HepG2 (cell line): ENCODE data around the gene SOX8. TPM values are rescaled to one million over a fixed set of nuclear protein-coding genes. Genes with fewer than 3 reads are reported as not detected.

Source experiments
- EZH2 ChIP-seq: conservative IDR thresholded peaks from 2 replicates; pipeline ENCODE4 v1.6.1; 2012; ENCODE audit warnings: mild to moderate bottlenecking, low read depth, low read length, moderate library complexity
- FOXO1 ChIP-seq: sonication (generic); formaldehyde crosslinking; IDR thresholded peaks from 2 replicates; pipeline ENCODE4 v1.4.0; 2020; ENCODE audit warnings: missing genetic modification reagents
- FOXP1 ChIP-seq, 2 experiments: fragments of 450-650 bp in 1 of 2; IDR thresholded peaks; 2 replicates each; pipeline ENCODE4 v1.6.1; 2017 to 2018; ENCODE audit warnings: antibody characterized with exemption in 1 of 2
- GTF2F1 ChIP-seq: fragments of 150-350 bp; IDR thresholded peaks from 2 replicates; pipeline ENCODE4 v1.6.1; 2014; ENCODE audit warnings: low read length
- JUND ChIP-seq: sonication (generic); formaldehyde crosslinking; IDR thresholded peaks from 2 replicates; pipeline ENCODE4 v1.8.0; 2022; ENCODE audit warnings: mild to moderate bottlenecking, missing genetic modification reagents
- LBX2 ChIP-seq: sonication (generic); formaldehyde crosslinking; IDR thresholded peaks from 2 replicates; pipeline ENCODE4 v1.5.0; 2020; ENCODE audit warnings: missing genetic modification reagents, mild to moderate bottlenecking, borderline replicate concordance
- LRRFIP1 ChIP-seq: sonication (generic); formaldehyde crosslinking; conservative IDR thresholded peaks from 2 replicates; pipeline ENCODE4 v1.4.0; 2020; ENCODE audit warnings: missing genetic modification reagents
- PAF1 ChIP-seq: IDR thresholded peaks from 2 replicates; pipeline ENCODE4 v1.6.1; 2016; ENCODE audit warnings: missing genetic modification reagents, missing compliant biosample characterization
- PAWR ChIP-seq: sonication (generic); formaldehyde crosslinking; IDR thresholded peaks from 2 replicates; pipeline ENCODE4 v1.4.0; 2020; ENCODE audit warnings: missing genetic modification reagents, mild to moderate bottlenecking, borderline replicate concordance
- SAP130 ChIP-seq: IDR thresholded peaks from 2 replicates; pipeline ENCODE4 v1.6.1; 2016; ENCODE audit warnings: low read depth
- THAP7 ChIP-seq: sonication (generic); formaldehyde crosslinking; IDR thresholded peaks from 2 replicates; pipeline ENCODE4 v1.8.1; 2023; ENCODE audit warnings: mild to moderate bottlenecking, missing genetic modification reagents
- TRIM24 ChIP-seq: sonication (generic); formaldehyde crosslinking; IDR thresholded peaks from 2 replicates; pipeline ENCODE4 v1.8.0; 2022; ENCODE audit warnings: mild to moderate bottlenecking, missing genetic modification reagents
- ZBTB39 ChIP-seq: sonication (generic); formaldehyde crosslinking; IDR thresholded peaks from 2 replicates; pipeline ENCODE4 v1.5.0; 2020; ENCODE audit warnings: missing genetic modification reagents
- ZNF180 ChIP-seq: sonication (generic); formaldehyde crosslinking; IDR thresholded peaks from 2 replicates; pipeline ENCODE4 v1.4.0; 2020; ENCODE audit warnings: low read depth, missing genetic modification reagents, borderline replicate concordance
- ZNF34 ChIP-seq: sonication (generic); formaldehyde crosslinking; IDR thresholded peaks from 2 replicates; pipeline ENCODE4 v1.4.0; 2020; ENCODE audit warnings: mild to moderate bottlenecking, missing genetic modification reagents, borderline replicate concordance
- ZNF646 ChIP-seq: sonication (generic); formaldehyde crosslinking; IDR thresholded peaks from 2 replicates; pipeline ENCODE4 v1.9.0; 2021; ENCODE audit warnings: mild to moderate bottlenecking, missing genetic modification reagents
- ZNF724P ChIP-seq: sonication (generic); formaldehyde crosslinking; IDR thresholded peaks from 2 replicates; pipeline ENCODE4 v1.8.0; 2022; ENCODE audit warnings: missing genetic modification reagents, borderline replicate concordance
- polyA plus RNA-seq, 8 experiments: library from polyadenylated mRNA; depleted of rRNA in 3 of 8; stranded (reverse) in 7 of 8; unstranded in 1 of 8; fragments of >200 nt; fragmentation: Illumina TruSeq in 4 of 8; extraction: Trizol in 4 of 8; gene quantifications; 2 replicates each; pipeline versions ENCODE4 v1.2.1 to v1.2.3, GENCODE V29; 2011 to 2016; ENCODE audit warnings: low read depth in 4 of 8, missing spikeins in 1 of 8, mixed read lengths in 1 of 8; ENCODE audit not compliant: insufficient read depth in 1 of 8
- total RNA-seq, 5 experiments: library from RNA; depleted of rRNA; stranded (reverse); fragments of >200 nt; fragmentation: Illumina TruSeq; extraction: Trizol; gene quantifications; 2 replicates each; pipeline ENCODE4 v1.2.3, GENCODE V29; 2016; ENCODE audit warnings: low read depth in 1 of 5

Gene SOX8
- total and polyA plus RNA-seq, 2 of the 13 experiments (the other 11 are each of a cell fraction or from before 2014, with no cell fraction given), result 0.20 to 0.28 TPM

- TF ChIP-seq LRRFIP1 (no peak), ZNF646 (CRISPR knock-in tag) (no peak), FOXO1 (CRISPR knock-in tag) (no peak), ZNF34 (no peak), SAP130 (no peak), FOXP1 (IDR thresholded peaks at IDR 0.05) (no peak), FOXP1 (CRISPR knock-in tag; IDR thresholded peaks at IDR 0.05) (no peak), ZNF180 (CRISPR knock-in tag) (no peak), PAWR (no peak), PAF1 (CRISPR knock-in tag) (no peak), ZNF724P (CRISPR knock-in tag) (no peak), JUND (CRISPR knock-in tag) (0 out of 2 replicates have a peak, but pooled peaks have one; percentile 34), ZBTB39 (CRISPR knock-in tag) (no peak), THAP7 (CRISPR knock-in tag) (no peak), GTF2F1 (no peak), EZH2 (0 out of 2 replicates have a peak, but pooled peaks have one; percentile 23), TRIM24 (CRISPR knock-in tag) (no peak), LBX2 (CRISPR knock-in tag) (no peak)
These were observed 21.0 kb downstream of the SOX8 start (continued) for GRCh38 chr16:1002399-1003166.
